ENCODE results near the gene DCAF4L1. TPM values are rescaled to one million over a fixed set of nuclear protein-coding genes. Genes with fewer than 3 reads are reported as not detected.

The DCAF4L1 gene
- total RNA-seq, 4 donors from 2014 or later, result 0.20 to 0.71 (median 0.30) TPM

- H3K4me3 ChIP-seq (replicated peaks in 1 of 3), result peak within 1 kb of the TSS; percentile 75 to 82 (median 79)
- H3K36me3 ChIP-seq, result peaks cover 2% of the 10 kb centered on the region in 2 donors
- H3K4me1 ChIP-seq, result peaks cover 9 to 13% of the 10 kb centered on the region in 2 donors
- WGBS, 2 donors, result 2 to 4% methylated on average over 20 to 31 of the region's 49 CpGs
- no peaks in the 10 kb centered on the region for H3K9me3 ChIP-seq
- TF ChIP-seq POLR2A (IDR thresholded peaks at IDR 0.05), result peak in 1 of 2 donors; percentile 73
- TF ChIP-seq, protein P1, sequence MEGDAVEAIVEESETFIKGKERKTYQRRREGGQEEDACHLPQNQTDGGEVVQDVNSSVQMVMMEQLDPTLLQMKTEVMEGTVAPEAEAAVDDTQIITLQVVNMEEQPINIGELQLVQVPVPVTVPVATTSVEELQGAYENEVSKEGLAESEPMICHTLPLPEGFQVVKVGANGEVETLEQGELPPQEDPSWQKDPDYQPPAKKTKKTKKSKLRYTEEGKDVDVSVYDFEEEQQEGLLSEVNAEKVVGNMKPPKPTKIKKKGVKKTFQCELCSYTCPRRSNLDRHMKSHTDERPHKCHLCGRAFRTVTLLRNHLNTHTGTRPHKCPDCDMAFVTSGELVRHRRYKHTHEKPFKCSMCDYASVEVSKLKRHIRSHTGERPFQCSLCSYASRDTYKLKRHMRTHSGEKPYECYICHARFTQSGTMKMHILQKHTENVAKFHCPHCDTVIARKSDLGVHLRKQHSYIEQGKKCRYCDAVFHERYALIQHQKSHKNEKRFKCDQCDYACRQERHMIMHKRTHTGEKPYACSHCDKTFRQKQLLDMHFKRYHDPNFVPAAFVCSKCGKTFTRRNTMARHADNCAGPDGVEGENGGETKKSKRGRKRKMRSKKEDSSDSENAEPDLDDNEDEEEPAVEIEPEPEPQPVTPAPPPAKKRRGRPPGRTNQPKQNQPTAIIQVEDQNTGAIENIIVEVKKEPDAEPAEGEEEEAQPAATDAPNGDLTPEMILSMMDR (IDR thresholded peaks at IDR 0.05), result peak in 2 of 6 experiments; percentile 30 to 37
- peak; percentile 85 to 88 for DNase-seq
- intact Hi-C loops (cut with DNase I), result no loop called here
- no peaks in the 10 kb centered on the region for H3K27me3 ChIP-seq
- peak within 1 kb of the TSS in 2 of 3 donors; percentile 43 to 69 for H3K27ac ChIP-seq
These were observed 46.5 kb upstream of the DCAF4L1 start, which contains the start of gene TMEM33 for GRCh38 chr4:41934901-41935651. TMEM33 (plus strand) TSS chr4:41935429; CDS start chr4:41935485, 56 bp downstream.

GRCh38 chr4:41935652-41936021 is 45.9 kb upstream of the DCAF4L1 start:
- Histone ChIP-seq H3K36me3 (peaks cover 2 to 4% of the 10 kb centered on the region in 2 donors), H3K9me3 (no peaks in the 10 kb centered on the region), H3K4me3 (replicated peaks in 1 of 3) (peak overlapping the region; percentile 75 to 82 (median 79)), H3K27ac (peak overlapping the region in 2 of 3 donors; percentile 43 to 69), H3K4me1 (peaks cover 9 to 13% of the 10 kb centered on the region in 2 donors), H3K27me3 (no peaks in the 10 kb centered on the region)
- WGBS, 2 donors, result 2 to 5% methylated on average over 12 of the region's 12 CpGs
- TF ChIP-seq, protein P1 (IDR thresholded peaks at IDR 0.05), result no peak
- TF ChIP-seq POLR2A (IDR thresholded peaks at IDR 0.05), result no peak
- DNase-seq, result no peak
- intact Hi-C loops (cut with DNase I), result no loop called here

GRCh38 chr4:41939016-41939626 is 42.4 kb upstream of the DCAF4L1 start:
- peaks cover 9 to 13% of the 10 kb centered on the region in 2 donors for H3K4me1 ChIP-seq
- H3K9me3 ChIP-seq, result no peaks in the 10 kb centered on the region
- intact Hi-C loops (cut with DNase I), result no loop called here
- TF ChIP-seq POLR2A (IDR thresholded peaks at IDR 0.05), result no peak
- TF ChIP-seq, protein P1 (IDR thresholded peaks at IDR 0.05), result no peak
- no peaks in the 10 kb centered on the region for H3K27me3 ChIP-seq
- H3K36me3 ChIP-seq, result peaks cover 2 to 4% of the 10 kb centered on the region in 2 donors
- WGBS, 2 donors, result 80 to 82% methylated on average over 3 of the region's 3 CpGs
- H3K27ac ChIP-seq, result no peak overlapping the region
- H3K4me3 ChIP-seq (replicated peaks in 1 of 3), result no peak overlapping the region
- DNase-seq, result no peak

DNA sequence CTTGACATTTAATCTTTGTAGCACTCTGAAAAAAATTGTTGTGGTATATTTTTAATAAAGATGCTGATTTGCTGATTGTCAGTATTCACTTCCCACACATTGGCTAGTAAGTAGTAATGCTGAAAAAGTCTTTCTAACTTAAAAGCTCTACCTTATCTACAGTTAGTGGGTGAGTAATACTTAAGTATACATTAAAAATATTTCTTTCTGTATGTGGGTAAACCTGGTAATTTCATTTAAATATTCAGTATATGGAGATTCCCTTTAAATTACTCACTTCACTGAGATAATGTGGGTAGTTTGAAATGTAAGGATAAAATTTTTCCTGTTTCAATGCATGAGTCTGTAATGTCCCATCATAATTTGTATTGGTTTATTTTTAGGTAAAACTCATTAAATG is 40.7 kb upstream of the DCAF4L1 start:
- H3K36me3 ChIP-seq, result peaks cover 4 to 9% of the 10 kb centered on the region in 2 donors
- intact Hi-C loops (cut with DNase I), result no loop called here
- H3K4me1 ChIP-seq, result peaks cover 9 to 11% of the 10 kb centered on the region in 2 donors
- DNase-seq, result no peak
- no peaks in the 10 kb centered on the region for H3K27me3 ChIP-seq
- no peaks in the 10 kb centered on the region for H3K9me3 ChIP-seq
- no peak overlapping the region for H3K27ac ChIP-seq
- TF ChIP-seq, protein P1 (IDR thresholded peaks at IDR 0.05), result no peak
- no peak for TF ChIP-seq POLR2A (IDR thresholded peaks at IDR 0.05)
- no peak overlapping the region for H3K4me3 ChIP-seq (replicated peaks in 1 of 3)

DNA sequence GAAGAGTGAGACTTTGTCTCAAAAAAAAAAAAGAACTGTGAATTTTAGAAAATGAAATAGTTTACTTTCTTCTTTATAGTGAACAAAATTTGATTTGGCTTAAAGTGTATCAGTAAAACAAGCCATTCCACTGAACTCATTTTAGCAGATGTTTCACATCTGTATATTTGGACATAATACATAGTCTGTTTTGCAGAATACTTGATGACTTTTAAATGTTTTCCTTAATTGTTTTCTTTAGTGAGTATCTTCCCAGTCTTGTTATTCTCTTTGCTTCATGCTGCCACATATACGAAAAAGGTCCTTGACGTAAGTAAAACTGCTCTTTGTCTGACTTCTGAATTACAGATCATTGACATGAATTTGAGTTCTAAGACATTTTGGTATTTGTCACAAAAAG is 38.0 kb upstream of the DCAF4L1 start:
- TF ChIP-seq, protein P1 (IDR thresholded peaks at IDR 0.05), result no peak
- no peak for TF ChIP-seq POLR2A (IDR thresholded peaks at IDR 0.05)
- WGBS, 2 donors, result 94 to 96% methylated on average over 2 of the region's 2 CpGs
- H3K27ac ChIP-seq, result no peak overlapping the region
- H3K27me3 ChIP-seq, result no peaks in the 10 kb centered on the region
- intact Hi-C loops (cut with DNase I), result no loop called here
- no peaks in the 10 kb centered on the region for H3K4me1 ChIP-seq
- peaks cover 4 to 9% of the 10 kb centered on the region in 2 donors for H3K36me3 ChIP-seq
- H3K9me3 ChIP-seq, result no peaks in the 10 kb centered on the region
- DNase-seq, result no peak
- H3K4me3 ChIP-seq (replicated peaks in 1 of 3), result no peak overlapping the region
